HG02885 (cell line): ENCODE results near the gene PRKN.
"Not testable (repeated sequence)": the region's sequence is repeated elsewhere in the genome, so short reads cannot be mapped to it uniquely, and the experiment has no call there.

Experiments
- ATAC-seq: cut with Tn5 transposase; IDR thresholded peaks from one replicate; pipeline ENCODE4 v1.9.1; 2021; ENCODE audit warnings: mild to moderate bottlenecking; ENCODE audit not compliant: unreplicated experiment, poor library complexity

PRKN gene

GRCh38 chr6:162680367-162680766 lies 47.2 kb downstream of the PRKN start:
- ATAC-seq: no peak

- ATAC-seq: no peak
Measured at GRCh38 chr6:162679681-162680080, 47.9 kb downstream of the PRKN start.

- ATAC-seq: not testable (repeated sequence)
Measured at GRCh38 chr6:162678896-162679295, 48.7 kb downstream of the PRKN start.

- ATAC-seq: no peak
Measured at GRCh38 chr6:162675503-162675902, 52.1 kb downstream of the PRKN start.

- ATAC-seq: no peak
Measured at GRCh38 chr6:162674452-162674851, 53.1 kb downstream of the PRKN start.

- no peak for ATAC-seq
Measured at GRCh38 chr6:162671580-162672165, 55.9 kb downstream of the PRKN start.

GRCh38 chr6:162670345-162670744 lies 57.2 kb downstream of the PRKN start:
- no peak for ATAC-seq

GRCh38 chr6:162666246-162666645 lies 61.3 kb downstream of the PRKN start:
- no peak for ATAC-seq

GRCh38 chr6:162653808-162654207 lies 73.8 kb downstream of the PRKN start:
- no peak for ATAC-seq

GRCh38 chr6:162651505-162651904 lies 76.1 kb downstream of the PRKN start:
- no peak for ATAC-seq

- no peak for ATAC-seq
Measured at GRCh38 chr6:162649271-162649670, 78.3 kb downstream of the PRKN start.

GRCh38 chr6:162644153-162644552 lies 83.4 kb downstream of the PRKN start:
- no peak for ATAC-seq

- no peak for ATAC-seq
Measured at GRCh38 chr6:162640756-162641155, 86.8 kb downstream of the PRKN start.

GRCh38 chr6:162639951-162640350 lies 87.6 kb downstream of the PRKN start:
- ATAC-seq: no peak

- ATAC-seq: no peak
Measured at GRCh38 chr6:162638931-162639574, 88.5 kb downstream of the PRKN start.

GRCh38 chr6:162637317-162637716 lies 90.2 kb downstream of the PRKN start:
- no peak for ATAC-seq

- no peak for ATAC-seq
Measured at GRCh38 chr6:162636167-162636566, 91.4 kb downstream of the PRKN start.

- ATAC-seq: no peak
Measured at GRCh38 chr6:162631546-162631945, 96.0 kb downstream of the PRKN start.

GRCh38 chr6:162630069-162630468 lies 97.5 kb downstream of the PRKN start:
- no peak for ATAC-seq

- ATAC-seq: no peak
Measured at GRCh38 chr6:162627825-162628224, 99.7 kb downstream of the PRKN start.

GRCh38 chr6:162627362-162627761 lies 100.2 kb downstream of the PRKN start:
- ATAC-seq: no peak

GRCh38 chr6:162626869-162627268 lies 100.7 kb downstream of the PRKN start:
- ATAC-seq: no peak
